ENCODE results near the gene CYP8B1. TPM values are rescaled to one million over a fixed set of nuclear protein-coding genes. Genes with fewer than 3 reads are reported as not detected.
"Not testable (repeated sequence)": the region's sequence is repeated elsewhere in the genome, so short reads cannot be mapped to it uniquely, and the experiment has no call there.

The CYP8B1 gene
- total RNA-seq, 1 experiment from 2014 or later, result not detected

GRCh38 chr3:42886294-42886822 lies 10.7 kb upstream of the CYP8B1 start:
- no peak for DNase-seq (ENCODE audit: extremely low read depth, low read depth)

- DNase-seq (ENCODE audit: extremely low read depth, low read depth), result no peak
Measured at GRCh38 chr3:42884324-42884723, 8.6 kb upstream of the CYP8B1 start.

GRCh38 chr3:42883251-42883930 lies 7.7 kb upstream of the CYP8B1 start:
- DNase-seq (ENCODE audit: extremely low read depth, low read depth), result not testable (repeated sequence)

- DNase-seq (ENCODE audit: extremely low read depth, low read depth), result peak; percentile 67
Measured at GRCh38 chr3:42880601-42881451, 5.1 kb upstream of the CYP8B1 start.

- DNase-seq (ENCODE audit: extremely low read depth, low read depth), result no peak
Measured at GRCh38 chr3:42880183-42880582, 4.5 kb upstream of the CYP8B1 start.

- no peak for DNase-seq (ENCODE audit: extremely low read depth, low read depth)
Measured at GRCh38 chr3:42877881-42878280, 2.2 kb upstream of the CYP8B1 start.

GRCh38 chr3:42876940-42877720 lies 1.5 kb upstream of the CYP8B1 start:
- DNase-seq (ENCODE audit: extremely low read depth, low read depth), result no peak

GRCh38 chr3:42876401-42876800 lies 722 bp upstream of the CYP8B1 start:
- DNase-seq (ENCODE audit: extremely low read depth, low read depth), result no peak

GRCh38 chr3:42874749-42875148 lies 930 bp downstream of the CYP8B1 start:
- DNase-seq (ENCODE audit: extremely low read depth, low read depth), result no peak

GRCh38 chr3:42873221-42873982 lies 2.3 kb downstream of the CYP8B1 start:
- DNase-seq (ENCODE audit: extremely low read depth, low read depth), result no peak

- no peak for DNase-seq (ENCODE audit: extremely low read depth, low read depth)
Measured at GRCh38 chr3:42872718-42873117, 3.0 kb downstream of the CYP8B1 start.

- DNase-seq (ENCODE audit: extremely low read depth, low read depth), result no peak
Measured at GRCh38 chr3:42871592-42872196, 4.0 kb downstream of the CYP8B1 start.

- DNase-seq (ENCODE audit: extremely low read depth, low read depth), result no peak
Measured at GRCh38 chr3:42868841-42869240, 6.8 kb downstream of the CYP8B1 start.

- DNase-seq (ENCODE audit: extremely low read depth, low read depth), result no peak
Measured at GRCh38 chr3:42867138-42867537, 8.5 kb downstream of the CYP8B1 start.

- no peak for DNase-seq (ENCODE audit: extremely low read depth, low read depth)
Measured at GRCh38 chr3:42865256-42865655, 10.4 kb downstream of the CYP8B1 start.

GRCh38 chr3:42864321-42864950 lies 11.2 kb downstream of the CYP8B1 start:
- DNase-seq (ENCODE audit: extremely low read depth, low read depth), result no peak

- no peak for DNase-seq (ENCODE audit: extremely low read depth, low read depth)
Measured at GRCh38 chr3:42856544-42856943, 19.1 kb downstream of the CYP8B1 start.

GRCh38 chr3:42855547-42856380 lies 19.9 kb downstream of the CYP8B1 start:
- DNase-seq (ENCODE audit: extremely low read depth, low read depth), result no peak

GRCh38 chr3:42855219-42855546 lies 20.5 kb downstream of the CYP8B1 start:
- DNase-seq (ENCODE audit: extremely low read depth, low read depth), result no peak
